Activated CD4-positive, alpha-beta T cell treated with anti-CD3 and anti-CD28 coated beads, Interleukin-2, amount 10 ng/mL, durations not matched to agents 24 days and 14 days (primary cell): Measurements from ENCODE around the gene CLCNKB. TPM values are rescaled to one million over a fixed set of nuclear protein-coding genes. Genes with fewer than 3 reads are reported as not detected.
"Not testable (repeated sequence)": the region's sequence is repeated elsewhere in the genome, so short reads cannot be mapped to it uniquely, and the experiment has no call there.

Source experiments
- DNase-seq: peaks from one replicate; pipeline ENCODE4 v3.0.0; 2022
- H3K27ac Mint-ChIP-seq: one replicate; pipeline ENCODE4 v1.8.0; 2022; ENCODE audit warnings: mild to moderate bottlenecking, mixed read lengths
- H3K27me3 Mint-ChIP-seq: one replicate; pipeline ENCODE4 v1.8.0; 2022; ENCODE audit warnings: mixed read lengths
- H3K36me3 Mint-ChIP-seq: one replicate; pipeline ENCODE4 v1.8.0; 2022; ENCODE audit warnings: low read depth, mild to moderate bottlenecking, mixed read lengths
- H3K4me1 Mint-ChIP-seq: one replicate; pipeline ENCODE4 v1.8.0; 2021; ENCODE audit warnings: mixed read lengths
- H3K4me3 Mint-ChIP-seq: one replicate; pipeline ENCODE4 v1.8.0; 2022; ENCODE audit warnings: mild to moderate bottlenecking, moderate library complexity, mixed read lengths
- H3K9me3 Mint-ChIP-seq: one replicate; pipeline ENCODE4 v1.8.0; 2021; ENCODE audit warnings: mixed read lengths
- intact Hi-C: fragments of 100-400 bp; cut with micrococcal nuclease; formaldehyde crosslinking; loops from one replicate; pipeline ENCODE4 v1.15.1; 2023
- total RNA-seq: library from RNA; stranded (reverse); gene quantifications from 2 replicates; pipeline ENCODE4 v1.2.3, GENCODE V29; 2022

The CLCNKB gene
- total RNA-seq, 1 donor from 2014 or later = not detected

GRCh38 chr1:16051949-16052348 is 8.4 kb downstream of the CLCNKB start:
- intact Hi-C loops, H3K9me3 Mint-ChIP-seq, H3K36me3 Mint-ChIP-seq, H3K4me1 Mint-ChIP-seq, H3K4me3 Mint-ChIP-seq, H3K27me3 Mint-ChIP-seq, H3K27ac Mint-ChIP-seq, DNase-seq: not testable (repeated sequence)

GRCh38 chr1:16053781-16054502 is 10.4 kb downstream of the CLCNKB start:
- intact Hi-C loops = no loop called here
- Mint-ChIP-seq H3K27me3 (peaks cover 9% of the 10 kb centered on the region), H3K27ac (no peak overlapping the region), H3K4me3 (no peak overlapping the region), H3K36me3 (no peaks in the 10 kb centered on the region), H3K9me3 (no peaks in the 10 kb centered on the region), H3K4me1 (peaks cover 6% of the 10 kb centered on the region)
- no peak for DNase-seq

- Mint-ChIP-seq H3K4me1 (peaks cover 6% of the 10 kb centered on the region), H3K9me3 (no peaks in the 10 kb centered on the region), H3K4me3 (no peak overlapping the region), H3K36me3 (no peaks in the 10 kb centered on the region), H3K27me3 (peaks cover 4% of the 10 kb centered on the region), H3K27ac (no peak overlapping the region)
- no peak for DNase-seq
- intact Hi-C loops = no loop called here
Observed at GRCh38 chr1:16054598-16055540, 11.3 kb downstream of the CLCNKB start.

- peak; percentile 96 for DNase-seq
- H3K4me3 Mint-ChIP-seq = no peak overlapping the region
- intact Hi-C loops = loop anchor here (1.0 kb wide), 2 partner anchors 47 to 264 kb away; no protein-coding TSS in a partner anchor
- H3K27ac Mint-ChIP-seq = no peak overlapping the region
- H3K27me3 Mint-ChIP-seq = peaks cover 7% of the 10 kb centered on the region
- peaks cover 6% of the 10 kb centered on the region for H3K4me1 Mint-ChIP-seq
- no peaks in the 10 kb centered on the region for H3K36me3 Mint-ChIP-seq
- no peaks in the 10 kb centered on the region for H3K9me3 Mint-ChIP-seq
Observed at GRCh38 chr1:16055613-16056520, 12.3 kb downstream of the CLCNKB start.

GRCh38 chr1:16056521-16056912 is 12.9 kb downstream of the CLCNKB start:
- H3K36me3 Mint-ChIP-seq, H3K9me3 Mint-ChIP-seq, H3K4me1 Mint-ChIP-seq, H3K27ac Mint-ChIP-seq, H3K4me3 Mint-ChIP-seq, H3K27me3 Mint-ChIP-seq, DNase-seq: not testable (repeated sequence)
- intact Hi-C loops = loop anchor here (1.0 kb wide), 2 partner anchors 47 to 264 kb away; no protein-coding TSS in a partner anchor

GRCh38 chr1:16057314-16057915 is 13.8 kb downstream of the CLCNKB start:
- intact Hi-C loops, H3K36me3 Mint-ChIP-seq, H3K4me1 Mint-ChIP-seq, H3K9me3 Mint-ChIP-seq, H3K27ac Mint-ChIP-seq, H3K4me3 Mint-ChIP-seq, DNase-seq, H3K27me3 Mint-ChIP-seq: not testable (repeated sequence)

- H3K27ac Mint-ChIP-seq, DNase-seq, intact Hi-C loops, H3K27me3 Mint-ChIP-seq, H3K4me3 Mint-ChIP-seq, H3K4me1 Mint-ChIP-seq, H3K36me3 Mint-ChIP-seq, H3K9me3 Mint-ChIP-seq: not testable (repeated sequence)
Observed at GRCh38 chr1:16058394-16059120, 15.0 kb downstream of the CLCNKB start.

- no peak for DNase-seq
- H3K9me3 Mint-ChIP-seq = no peaks in the 10 kb centered on the region
- H3K4me1 Mint-ChIP-seq = peaks cover 23% of the 10 kb centered on the region
- H3K36me3 Mint-ChIP-seq = no peaks in the 10 kb centered on the region
- no peak overlapping the region for H3K4me3 Mint-ChIP-seq
- no peak overlapping the region for H3K27ac Mint-ChIP-seq
- intact Hi-C loops = no loop called here
- H3K27me3 Mint-ChIP-seq = peaks cover 17% of the 10 kb centered on the region
Observed at GRCh38 chr1:16061266-16061665, 17.7 kb downstream of the CLCNKB start.

GRCh38 chr1:16061989-16062686 is 18.6 kb downstream of the CLCNKB start:
- H3K27ac Mint-ChIP-seq, H3K36me3 Mint-ChIP-seq, H3K4me3 Mint-ChIP-seq, intact Hi-C loops, H3K9me3 Mint-ChIP-seq, DNase-seq: not testable (repeated sequence)
- peaks cover 17% of the 10 kb centered on the region for H3K27me3 Mint-ChIP-seq
- peaks cover 22% of the 10 kb centered on the region for H3K4me1 Mint-ChIP-seq

- H3K27ac Mint-ChIP-seq, DNase-seq, H3K9me3 Mint-ChIP-seq, H3K36me3 Mint-ChIP-seq, H3K4me3 Mint-ChIP-seq, intact Hi-C loops: not testable (repeated sequence)
- H3K27me3 Mint-ChIP-seq = peaks cover 18% of the 10 kb centered on the region
- H3K4me1 Mint-ChIP-seq = peaks cover 22% of the 10 kb centered on the region
Observed at GRCh38 chr1:16062687-16063075, 19.1 kb downstream of the CLCNKB start.

GRCh38 chr1:16063226-16063829 is 19.7 kb downstream of the CLCNKB start:
- Mint-ChIP-seq H3K36me3 (no peaks in the 10 kb centered on the region), H3K4me3 (no peak overlapping the region), H3K4me1 (peaks cover 22% of the 10 kb centered on the region), H3K27ac (no peak overlapping the region), H3K9me3 (no peaks in the 10 kb centered on the region), H3K27me3 (peaks cover 19% of the 10 kb centered on the region)
- intact Hi-C loops = no loop called here
- DNase-seq = no peak

GRCh38 chr1:16063921-16064320 is 20.3 kb downstream of the CLCNKB start:
- peak overlapping the region; percentile 66 for H3K4me3 Mint-ChIP-seq

More at GRCh38 chr1:16063921-16064320, 20.3 kb downstream of the CLCNKB start:
- Mint-ChIP-seq H3K36me3 (no peaks in the 10 kb centered on the region), H3K9me3 (no peaks in the 10 kb centered on the region), H3K27ac (peak overlapping the region; percentile 7), H3K27me3 (peaks cover 19% of the 10 kb centered on the region), H3K4me1 (peaks cover 25% of the 10 kb centered on the region)
- DNase-seq = no peak
- intact Hi-C loops = no loop called here
